ENCODE results near the gene NUSAP1. TPM values are rescaled to one million over a fixed set of nuclear protein-coding genes. Genes with fewer than 3 reads are reported as not detected.
"Not testable (repeated sequence)": the region's sequence is repeated elsewhere in the genome, so short reads cannot be mapped to it uniquely, and the experiment has no call there.

NUSAP1 gene
- total and polyA plus RNA-seq, 2 of the 4 experiments (the other 2 are of a cell fraction) = 59.2 to 123 TPM

- H4K5ac ChIP-seq (ENCODE audit: low read depth, low read length); CTCF ChIA-PET; BruUV-seq (replicated peaks); POLR2A ChIA-PET (ENCODE audit: unreplicated experiment); H2BK15ac ChIP-seq (ENCODE audit: low read depth, low read length); H3K79me1 ChIP-seq (ENCODE audit: low read depth in 1 of 2, low read length in 2 of 2); H4K20me1 ChIP-seq (ENCODE audit: insufficient read depth, low read length); H3K4me3 ChIP-seq (ENCODE audit: insufficient read depth, low read depth, low read length); H4K91ac ChIP-seq (ENCODE audit: insufficient read depth, low read depth, low read length); dilution Hi-C loops (cut with HindIII; ENCODE audit: low sequenced_read_pairs, unreplicated experiment); H2BK120ac ChIP-seq (ENCODE audit: low read depth, low read length); in situ Hi-C loops (cut with MboI; ENCODE audit: low sequenced_read_pairs); H3K27ac ChIP-seq (ENCODE audit: insufficient read depth, low read length); H3K27me3 ChIP-seq (ENCODE audit: control insufficient read depth, insufficient read depth, low read length); H2AK9ac ChIP-seq (replicated peaks; ENCODE audit: low read depth, low read length, poor library complexity); H3K36me3 ChIP-seq (ENCODE audit: control insufficient read depth, insufficient read depth, low read length); H2BK20ac ChIP-seq (ENCODE audit: low read depth, low read length); H3K14ac ChIP-seq (replicated peaks; ENCODE audit: low read depth, low read length); H2AFZ ChIP-seq (replicated peaks; ENCODE audit: low read length, poor library complexity); H3K56ac ChIP-seq (ENCODE audit: extremely low read depth, insufficient read depth, low read length); H3K18ac ChIP-seq (ENCODE audit: low read depth, low read length); H3K9me1 ChIP-seq (ENCODE audit: insufficient read depth, low read length); H3K4ac ChIP-seq (ENCODE audit: low read depth, low read length); intact Hi-C loops (cut with micrococcal nuclease); H3K4me1 ChIP-seq (ENCODE audit: control insufficient read depth, insufficient read depth, low read length); H3K4me2 ChIP-seq (ENCODE audit: low read depth, low read length); H2AK5ac ChIP-seq (ENCODE audit: low read depth, low read length); H2BK5ac ChIP-seq (ENCODE audit: low read depth, low read length, poor library complexity, severe bottlenecking); DNase-seq; H3K9me3 ChIP-seq (ENCODE audit: control insufficient read depth, insufficient read depth, low read length); H4K8ac ChIP-seq (ENCODE audit: low read depth in 2 of 2, low read length in 2 of 2); H3K23ac ChIP-seq (ENCODE audit: low read depth, low read length); ATAC-seq (ENCODE audit: low read depth); H3K9ac ChIP-seq (ENCODE audit: low read depth, low read length): not testable (repeated sequence)
- WGBS, 2 experiments (ENCODE audit: extremely low coverage in 2 of 2, insufficient read length in 1 of 2) = 96% methylated on average over 10 of the region's 39 CpGs; no CpG with 5 or more reads in 1 of the 2 experiments
Measured at GRCh38 chr15:41320805-41321330, 11.8 kb upstream of the NUSAP1 start.
